IMR-90 (cell line): ENCODE data around the gene CSNK2B.

Source experiments
- BHLHE40 ChIP-seq: fragments of 150-350 bp; IDR thresholded peaks from 2 replicates; pipeline ENCODE4 v1.6.1; 2016; ENCODE audit warnings: mild to moderate bottlenecking, low read depth, low read length
- CEBPB ChIP-seq: IDR thresholded peaks from 2 replicates; pipeline ENCODE4 v1.6.1; 2012; ENCODE audit warnings: low read depth, low read length, improper control_type of control experiment
- CHD1 ChIP-seq: IDR thresholded peaks from 2 replicates; pipeline ENCODE4 v1.6.1; 2012; ENCODE audit warnings: low read depth, low read length, improper control_type of control experiment
- MXI1 ChIP-seq: IDR thresholded peaks from 2 replicates; pipeline ENCODE4 v1.6.1; 2012; ENCODE audit warnings: low read depth, mild to moderate bottlenecking, low read length, moderate library complexity, borderline replicate concordance
- POLR2A ChIP-seq: IDR thresholded peaks from 2 replicates; pipeline ENCODE4 v1.6.1; 2012; ENCODE audit warnings: mild to moderate bottlenecking, low read depth, low read length
- RAD21 ChIP-seq: IDR thresholded peaks from 2 replicates; pipeline ENCODE4 v1.6.1; 2012; ENCODE audit warnings: low read length, improper control_type of control experiment
- SMC3 ChIP-seq: fragments of 150-350 bp; IDR thresholded peaks from 2 replicates; pipeline ENCODE4 v1.6.1; 2016; ENCODE audit warnings: low read depth, mild to moderate bottlenecking, antibody characterized with exemption, low read length, moderate library complexity
- TF ChIP-seq, protein P1 (sequence below): conservative IDR thresholded peaks from 2 replicates; pipeline ENCODE4 v1.5.1; 2012; ENCODE audit warnings: mild to moderate bottlenecking, low read depth, low read length, improper control_type of control experiment
- TF ChIP-seq, protein P2 (sequence below): fragments of 150-350 bp; IDR thresholded peaks from 2 replicates; pipeline ENCODE4 v1.6.1; 2017; ENCODE audit warnings: mild to moderate bottlenecking, antibody characterized with exemption, low read length, low read depth

- TF ChIP-seq, protein P1, sequence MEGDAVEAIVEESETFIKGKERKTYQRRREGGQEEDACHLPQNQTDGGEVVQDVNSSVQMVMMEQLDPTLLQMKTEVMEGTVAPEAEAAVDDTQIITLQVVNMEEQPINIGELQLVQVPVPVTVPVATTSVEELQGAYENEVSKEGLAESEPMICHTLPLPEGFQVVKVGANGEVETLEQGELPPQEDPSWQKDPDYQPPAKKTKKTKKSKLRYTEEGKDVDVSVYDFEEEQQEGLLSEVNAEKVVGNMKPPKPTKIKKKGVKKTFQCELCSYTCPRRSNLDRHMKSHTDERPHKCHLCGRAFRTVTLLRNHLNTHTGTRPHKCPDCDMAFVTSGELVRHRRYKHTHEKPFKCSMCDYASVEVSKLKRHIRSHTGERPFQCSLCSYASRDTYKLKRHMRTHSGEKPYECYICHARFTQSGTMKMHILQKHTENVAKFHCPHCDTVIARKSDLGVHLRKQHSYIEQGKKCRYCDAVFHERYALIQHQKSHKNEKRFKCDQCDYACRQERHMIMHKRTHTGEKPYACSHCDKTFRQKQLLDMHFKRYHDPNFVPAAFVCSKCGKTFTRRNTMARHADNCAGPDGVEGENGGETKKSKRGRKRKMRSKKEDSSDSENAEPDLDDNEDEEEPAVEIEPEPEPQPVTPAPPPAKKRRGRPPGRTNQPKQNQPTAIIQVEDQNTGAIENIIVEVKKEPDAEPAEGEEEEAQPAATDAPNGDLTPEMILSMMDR: no peak
- no peak for TF ChIP-seq RAD21
- no peak for TF ChIP-seq POLR2A
- TF ChIP-seq, protein P2, sequence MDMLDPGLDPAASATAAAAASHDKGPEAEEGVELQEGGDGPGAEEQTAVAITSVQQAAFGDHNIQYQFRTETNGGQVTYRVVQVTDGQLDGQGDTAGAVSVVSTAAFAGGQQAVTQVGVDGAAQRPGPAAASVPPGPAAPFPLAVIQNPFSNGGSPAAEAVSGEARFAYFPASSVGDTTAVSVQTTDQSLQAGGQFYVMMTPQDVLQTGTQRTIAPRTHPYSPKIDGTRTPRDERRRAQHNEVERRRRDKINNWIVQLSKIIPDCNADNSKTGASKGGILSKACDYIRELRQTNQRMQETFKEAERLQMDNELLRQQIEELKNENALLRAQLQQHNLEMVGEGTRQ: no peak
- TF ChIP-seq CEBPB: no peak
- TF ChIP-seq MXI1: no peak
- TF ChIP-seq SMC3: no peak
- no peak for TF ChIP-seq BHLHE40
- TF ChIP-seq CHD1: no peak
Observed at GRCh38 chr6:31719001-31719400, 53.1 kb downstream of the CSNK2B start.
